Measurements from ENCODE around the gene NPC2.

GRCh38 chr14:74488786-74489397, 4.2 kb downstream of the NPC2 start:
- TF ChIP-seq, protein P1, sequence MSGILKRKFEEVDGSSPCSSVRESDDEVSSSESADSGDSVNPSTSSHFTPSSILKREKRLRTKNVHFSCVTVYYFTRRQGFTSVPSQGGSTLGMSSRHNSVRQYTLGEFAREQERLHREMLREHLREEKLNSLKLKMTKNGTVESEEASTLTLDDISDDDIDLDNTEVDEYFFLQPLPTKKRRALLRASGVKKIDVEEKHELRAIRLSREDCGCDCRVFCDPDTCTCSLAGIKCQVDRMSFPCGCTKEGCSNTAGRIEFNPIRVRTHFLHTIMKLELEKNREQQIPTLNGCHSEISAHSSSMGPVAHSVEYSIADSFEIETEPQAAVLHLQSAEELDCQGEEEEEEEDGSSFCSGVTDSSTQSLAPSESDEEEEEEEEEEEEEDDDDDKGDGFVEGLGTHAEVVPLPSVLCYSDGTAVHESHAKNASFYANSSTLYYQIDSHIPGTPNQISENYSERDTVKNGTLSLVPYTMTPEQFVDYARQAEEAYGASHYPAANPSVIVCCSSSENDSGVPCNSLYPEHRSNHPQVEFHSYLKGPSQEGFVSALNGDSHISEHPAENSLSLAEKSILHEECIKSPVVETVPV (CRISPR knock-in tag; IDR thresholded peaks at IDR 0.05) = no peak
- TF ChIP-seq ZFP3 (CRISPR knock-in tag; IDR thresholded peaks at IDR 0.05) (no peak), ZFP30 (CRISPR knock-in tag; IDR thresholded peaks at IDR 0.05) (no peak), GLIS3 (CRISPR knock-in tag; IDR thresholded peaks at IDR 0.05) (no peak), ZNF70 (CRISPR knock-in tag; IDR thresholded peaks at IDR 0.05) (no peak), CSDC2 (CRISPR knock-in tag; IDR thresholded peaks at IDR 0.05) (no peak), ESRRG (CRISPR knock-in tag; IDR thresholded peaks at IDR 0.05) (no peak), CREB5 (CRISPR knock-in tag; IDR thresholded peaks at IDR 0.05; ENCODE audit: low read depth) (no peak), POU6F1 (CRISPR knock-in tag; IDR thresholded peaks at IDR 0.05; ENCODE audit: borderline replicate concordance, low read depth) (no peak), OSR1 (CRISPR knock-in tag; IDR thresholded peaks at IDR 0.05) (no peak)
- TF ChIP-seq, protein P2, sequence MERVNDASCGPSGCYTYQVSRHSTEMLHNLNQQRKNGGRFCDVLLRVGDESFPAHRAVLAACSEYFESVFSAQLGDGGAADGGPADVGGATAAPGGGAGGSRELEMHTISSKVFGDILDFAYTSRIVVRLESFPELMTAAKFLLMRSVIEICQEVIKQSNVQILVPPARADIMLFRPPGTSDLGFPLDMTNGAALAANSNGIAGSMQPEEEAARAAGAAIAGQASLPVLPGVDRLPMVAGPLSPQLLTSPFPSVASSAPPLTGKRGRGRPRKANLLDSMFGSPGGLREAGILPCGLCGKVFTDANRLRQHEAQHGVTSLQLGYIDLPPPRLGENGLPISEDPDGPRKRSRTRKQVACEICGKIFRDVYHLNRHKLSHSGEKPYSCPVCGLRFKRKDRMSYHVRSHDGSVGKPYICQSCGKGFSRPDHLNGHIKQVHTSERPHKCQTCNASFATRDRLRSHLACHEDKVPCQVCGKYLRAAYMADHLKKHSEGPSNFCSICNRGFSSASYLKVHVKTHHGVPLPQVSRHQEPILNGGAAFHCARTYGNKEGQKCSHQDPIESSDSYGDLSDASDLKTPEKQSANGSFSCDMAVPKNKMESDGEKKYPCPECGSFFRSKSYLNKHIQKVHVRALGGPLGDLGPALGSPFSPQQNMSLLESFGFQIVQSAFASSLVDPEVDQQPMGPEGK (CRISPR knock-in tag; IDR thresholded peaks at IDR 0.05; ENCODE audit: borderline replicate concordance) = no peak

Data from SK-N-SH treated with all-trans-retinoic acid at 6 μM for 48 hours (cell line).